ENCODE results near the gene METRNL. TPM values are rescaled to one million over a fixed set of nuclear protein-coding genes. Genes with fewer than 3 reads are reported as not detected.
"Not testable (repeated sequence)": the region's sequence is repeated elsewhere in the genome, so short reads cannot be mapped to it uniquely, and the experiment has no call there.

The METRNL gene, protein sequence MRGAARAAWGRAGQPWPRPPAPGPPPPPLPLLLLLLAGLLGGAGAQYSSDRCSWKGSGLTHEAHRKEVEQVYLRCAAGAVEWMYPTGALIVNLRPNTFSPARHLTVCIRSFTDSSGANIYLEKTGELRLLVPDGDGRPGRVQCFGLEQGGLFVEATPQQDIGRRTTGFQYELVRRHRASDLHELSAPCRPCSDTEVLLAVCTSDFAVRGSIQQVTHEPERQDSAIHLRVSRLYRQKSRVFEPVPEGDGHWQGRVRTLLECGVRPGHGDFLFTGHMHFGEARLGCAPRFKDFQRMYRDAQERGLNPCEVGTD
- total RNA-seq (22.7 TPM), polyA plus RNA-seq (1 to 10 TPM in 1 of 4 donors, under 1 TPM in 3; 0.47 to 3.1 (median 0.74) TPM)

DNA sequence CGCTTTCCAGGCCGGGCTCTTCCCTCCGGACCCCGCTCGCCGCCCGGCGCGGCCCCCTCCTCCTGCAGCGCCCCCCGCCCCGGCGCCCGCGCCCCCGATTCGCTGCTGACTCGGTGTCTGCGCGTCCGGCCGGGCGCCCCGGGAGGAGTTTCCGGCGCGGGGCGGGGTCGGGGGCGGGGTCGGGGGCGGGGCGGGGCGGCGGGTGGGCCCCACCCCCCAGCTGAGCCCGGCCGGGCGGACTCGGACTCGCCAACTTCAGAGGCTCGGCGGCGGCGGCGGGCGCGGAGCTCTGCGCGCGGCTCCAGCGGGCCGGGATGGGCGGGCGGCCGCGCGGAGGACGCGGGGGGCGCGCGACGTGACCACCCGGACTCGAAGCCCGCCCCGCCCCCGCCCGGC lies at the start of gene METRNL:
Gene METRNL, plus strand, starts transcription at position 258 of the 396 bp plus-strand sequence. CDS start 207 bp downstream, outside the sequence.
- DNase-seq, result peak; percentile 39 to 51 (median 49)
- Histone ChIP-seq H3K36me3 (ENCODE audit: control insufficient read depth, insufficient read depth, low read length) (no peaks in the 10 kb centered on the region), H3K27me3 (ENCODE audit: control insufficient read depth, insufficient read depth, low read length) (peaks cover 5% of the 10 kb centered on the region), H3K4me1 (ENCODE audit: control insufficient read depth, insufficient read depth, low read length, poor library complexity, severe bottlenecking) (peaks cover 21% of the 10 kb centered on the region), H3K4me3 (ENCODE audit: low read depth, low read length) (no peak within 1 kb of the TSS), H3K27ac (ENCODE audit: insufficient read depth, low read length, poor library complexity, severe bottlenecking) (no peak within 1 kb of the TSS), H3K9me3 (ENCODE audit: control insufficient read depth in 2 of 2, low read length in 2 of 2) (no peaks in the 10 kb centered on the region)
- Mint-ChIP-seq H3K27me3 (peaks cover 13% of the 10 kb centered on the region), H3K4me3 (peak within 1 kb of the TSS in 2 of 4 donors; percentile 55 to 66), H3K36me3 (no peaks in the 10 kb centered on the region), H3K27ac (no peak within 1 kb of the TSS), H3K4me1 (peaks cover 0 to 38% (median 12%) of the 10 kb centered on the region in 4 donors), H3K9me3 (peaks cover 0 to 2% (median 0%) of the 10 kb centered on the region in 7 donors)
- ATAC-seq (ENCODE audit: low read depth in 2 of 2), result peak; percentile 52 to 61

DNA sequence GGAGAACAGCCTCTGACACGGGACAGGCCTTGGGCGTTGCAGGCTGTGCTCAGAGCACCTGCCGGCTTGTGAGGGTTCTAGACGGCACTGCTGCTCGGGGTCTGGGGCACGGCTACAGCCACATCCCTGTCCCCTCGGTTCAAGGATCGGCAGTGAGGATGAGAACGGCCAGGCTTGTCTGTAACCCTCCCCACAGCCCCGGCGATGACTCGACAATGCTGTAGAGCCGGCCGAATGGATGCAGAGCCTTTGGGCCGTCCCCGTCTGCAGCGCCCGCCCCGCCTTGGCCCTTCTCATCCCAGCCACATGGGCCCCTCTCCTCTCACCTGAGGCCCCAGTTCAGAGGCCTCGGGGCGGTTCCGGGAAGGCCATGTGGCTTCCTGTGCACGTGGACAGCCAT lies 49.0 kb upstream of the METRNL start:
- no peak overlapping the region for H3K4me3 Mint-ChIP-seq
- peaks cover 7% of the 10 kb centered on the region for H3K36me3 ChIP-seq (ENCODE audit: control insufficient read depth, insufficient read depth, low read length)
- no peaks in the 10 kb centered on the region for H3K27me3 Mint-ChIP-seq

DNA sequence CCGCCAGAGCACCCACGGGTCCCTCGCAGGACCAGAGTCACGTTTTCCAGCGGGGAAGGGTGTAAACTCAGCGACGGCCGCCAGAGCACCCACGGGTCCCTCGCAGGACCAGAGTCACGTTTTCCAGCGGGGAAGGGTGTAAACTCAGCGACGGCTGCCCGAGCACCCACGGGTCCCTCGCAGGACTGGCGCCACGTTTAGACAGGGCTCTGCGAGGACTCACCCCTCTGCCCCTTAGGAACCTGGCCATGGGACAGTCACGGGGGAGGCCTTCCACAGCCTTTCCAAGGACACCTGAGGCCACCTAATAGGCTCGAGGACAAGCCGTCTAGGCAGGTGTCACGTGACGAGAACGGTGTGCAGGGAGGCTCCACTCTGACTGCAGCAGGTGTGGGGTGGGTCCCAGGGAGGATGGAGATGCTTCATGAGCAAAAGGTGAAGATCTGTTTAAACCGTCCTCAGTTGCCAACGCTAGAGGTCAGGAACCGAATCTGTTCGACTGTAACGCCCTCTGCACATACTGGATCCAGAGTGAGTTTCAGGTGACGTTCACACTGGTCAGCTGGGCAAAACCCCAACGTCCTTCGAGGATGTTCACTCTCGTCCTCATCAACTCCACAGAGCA lies 48.0 kb upstream of the METRNL start:
- Mint-ChIP-seq H3K9me3 (peaks cover 0 to 1% (median 0%) of the 10 kb centered on the region in 7 donors), H3K27me3 (no peaks in the 10 kb centered on the region), H3K27ac (no peak overlapping the region), H3K4me3 (no peak overlapping the region), H3K4me1 (peaks cover 0 to 13% (median 8%) of the 10 kb centered on the region in 4 donors), H3K36me3 (peaks cover 32% of the 10 kb centered on the region)
- no peak for ATAC-seq (ENCODE audit: low read depth in 2 of 2)
- H3K4me3 ChIP-seq (ENCODE audit: low read depth, low read length), result no peak overlapping the region
- H3K9me3 ChIP-seq (ENCODE audit: control insufficient read depth in 2 of 2, low read length in 2 of 2), result no peaks in the 10 kb centered on the region
- peaks cover 13% of the 10 kb centered on the region for H3K36me3 ChIP-seq (ENCODE audit: control insufficient read depth, insufficient read depth, low read length)
- no peak overlapping the region for H3K27ac ChIP-seq (ENCODE audit: insufficient read depth, low read length, poor library complexity, severe bottlenecking)
- H3K4me1 ChIP-seq (ENCODE audit: control insufficient read depth, insufficient read depth, low read length, poor library complexity, severe bottlenecking), result no peaks in the 10 kb centered on the region
- H3K27me3 ChIP-seq (ENCODE audit: control insufficient read depth, insufficient read depth, low read length), result no peaks in the 10 kb centered on the region
- DNase-seq, result no peak

More for the DNA sequence above, 49.0 kb upstream of the METRNL start:
- H3K27me3 ChIP-seq (ENCODE audit: control insufficient read depth, insufficient read depth, low read length), result no peaks in the 10 kb centered on the region
- H3K4me1 ChIP-seq (ENCODE audit: control insufficient read depth, insufficient read depth, low read length, poor library complexity, severe bottlenecking), result no peaks in the 10 kb centered on the region
- H3K9me3 ChIP-seq (ENCODE audit: control insufficient read depth in 2 of 2, low read length in 2 of 2), result no peaks in the 10 kb centered on the region
- H3K4me3 ChIP-seq (ENCODE audit: low read depth, low read length), result no peak overlapping the region
- H3K9me3 Mint-ChIP-seq, result peaks cover 0 to 1% (median 0%) of the 10 kb centered on the region in 7 donors
- no peak overlapping the region for H3K27ac ChIP-seq (ENCODE audit: insufficient read depth, low read length, poor library complexity, severe bottlenecking)
- H3K4me1 Mint-ChIP-seq, result peaks cover 0 to 22% (median 8%) of the 10 kb centered on the region in 4 donors
- DNase-seq (no peak), ATAC-seq (ENCODE audit: low read depth in 2 of 2) (no peak)
- peaks cover 28% of the 10 kb centered on the region for H3K36me3 Mint-ChIP-seq
- no peak overlapping the region for H3K27ac Mint-ChIP-seq

DNA sequence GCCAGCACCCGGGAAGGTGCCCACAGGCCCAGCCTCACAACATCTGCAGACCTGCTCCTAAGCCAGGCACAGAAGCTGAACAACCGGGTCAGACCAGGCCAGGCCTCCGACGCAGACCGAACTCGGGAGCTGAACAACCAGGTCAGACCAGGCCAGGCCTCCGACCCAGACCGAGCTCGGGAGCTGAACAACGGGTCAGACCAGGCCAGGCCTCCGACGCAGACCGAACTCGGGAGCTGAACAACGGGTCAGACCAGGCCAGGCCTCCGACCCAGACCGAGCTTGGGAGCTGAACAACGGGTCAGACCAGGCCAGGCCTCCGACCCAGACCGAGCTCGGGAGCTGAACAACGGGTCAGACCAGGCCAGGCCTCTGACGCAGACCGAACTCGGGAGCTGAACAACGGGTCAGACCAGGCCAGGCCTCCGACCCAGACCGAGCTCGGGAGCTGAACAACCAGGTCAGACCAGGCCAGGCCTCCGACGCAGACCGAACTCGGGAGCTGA lies 47.4 kb upstream of the METRNL start:
- H3K36me3 ChIP-seq (ENCODE audit: control insufficient read depth, insufficient read depth, low read length), result peaks cover 18% of the 10 kb centered on the region
- not testable (repeated sequence) for H3K9me3 Mint-ChIP-seq; H3K27me3 ChIP-seq (ENCODE audit: control insufficient read depth, insufficient read depth, low read length); H3K4me3 Mint-ChIP-seq; H3K9me3 ChIP-seq (ENCODE audit: control insufficient read depth in 2 of 2, low read length in 2 of 2); H3K27ac Mint-ChIP-seq; H3K4me1 ChIP-seq (ENCODE audit: control insufficient read depth, insufficient read depth, low read length, poor library complexity, severe bottlenecking); H3K4me3 ChIP-seq (ENCODE audit: low read depth, low read length); DNase-seq; H3K27me3 Mint-ChIP-seq; ATAC-seq (ENCODE audit: low read depth in 2 of 2); H3K27ac ChIP-seq (ENCODE audit: insufficient read depth, low read length, poor library complexity, severe bottlenecking)
- Mint-ChIP-seq H3K4me1 (peaks cover 0 to 11% (median 7%) of the 10 kb centered on the region in 4 donors), H3K36me3 (peaks cover 37% of the 10 kb centered on the region)

DNA sequence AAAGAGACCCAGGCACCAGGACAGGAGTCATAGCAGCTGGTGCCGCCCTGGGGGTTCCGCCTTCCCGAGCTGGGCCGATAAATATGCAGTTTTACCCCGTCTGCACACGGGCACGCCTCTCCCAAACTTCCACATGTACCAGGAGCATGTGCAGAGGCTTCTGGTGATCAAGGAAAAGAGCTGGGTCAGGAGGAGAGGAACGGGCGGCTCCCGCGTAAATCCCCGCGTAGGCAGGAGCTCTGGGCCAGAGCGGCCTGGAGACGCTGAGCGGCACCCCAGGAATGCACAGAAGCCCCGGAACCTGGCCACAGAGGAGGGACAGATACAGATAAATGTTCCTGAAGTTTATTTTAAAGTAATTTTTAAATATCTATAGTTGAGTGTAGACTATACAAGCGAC lies 46.6 kb upstream of the METRNL start:
- Mint-ChIP-seq H3K4me1 (peaks cover 1 to 7% (median 5%) of the 10 kb centered on the region in 4 donors), H3K27me3 (no peaks in the 10 kb centered on the region), H3K9me3 (peaks cover 0 to 1% (median 0%) of the 10 kb centered on the region in 7 donors), H3K27ac (no peak overlapping the region), H3K4me3 (no peak overlapping the region), H3K36me3 (peaks cover 37% of the 10 kb centered on the region)
- Histone ChIP-seq H3K27ac (ENCODE audit: insufficient read depth, low read length, poor library complexity, severe bottlenecking) (no peak overlapping the region), H3K36me3 (ENCODE audit: control insufficient read depth, insufficient read depth, low read length) (peaks cover 24% of the 10 kb centered on the region), H3K4me1 (ENCODE audit: control insufficient read depth, insufficient read depth, low read length, poor library complexity, severe bottlenecking) (no peaks in the 10 kb centered on the region), H3K27me3 (ENCODE audit: control insufficient read depth, insufficient read depth, low read length) (no peaks in the 10 kb centered on the region), H3K4me3 (ENCODE audit: low read depth, low read length) (no peak overlapping the region), H3K9me3 (ENCODE audit: control insufficient read depth in 2 of 2, low read length in 2 of 2) (no peaks in the 10 kb centered on the region)
- ATAC-seq (ENCODE audit: low read depth in 2 of 2) (no peak), DNase-seq (no peak)

DNA sequence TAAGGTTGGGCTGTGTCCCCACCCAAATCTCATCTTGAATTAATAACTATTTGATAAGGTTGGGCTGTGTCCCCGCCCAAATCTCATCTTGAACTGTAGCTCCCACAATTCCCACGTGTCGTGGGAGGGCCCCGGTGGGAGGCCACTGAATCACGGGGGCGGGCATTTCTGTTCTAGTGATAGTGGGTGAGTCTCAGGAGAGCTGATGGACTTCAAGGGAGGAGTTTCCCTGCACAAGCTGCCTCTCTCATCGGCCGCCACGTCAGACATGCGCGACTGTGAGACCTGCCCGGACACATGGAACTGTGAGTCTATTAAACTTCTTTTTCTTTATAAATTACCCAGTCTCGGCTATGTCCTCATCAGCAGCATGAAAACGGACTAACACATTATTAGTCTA lies 44.9 kb upstream of the METRNL start:
- no peak overlapping the region for H3K4me3 Mint-ChIP-seq
- ATAC-seq (ENCODE audit: low read depth in 2 of 2) (no peak), DNase-seq (no peak)
- Histone ChIP-seq H3K4me1 (ENCODE audit: control insufficient read depth, insufficient read depth, low read length, poor library complexity, severe bottlenecking) (no peaks in the 10 kb centered on the region), H3K36me3 (ENCODE audit: control insufficient read depth, insufficient read depth, low read length) (peaks cover 26% of the 10 kb centered on the region), H3K9me3 (ENCODE audit: control insufficient read depth in 2 of 2, low read length in 2 of 2) (no peaks in the 10 kb centered on the region), H3K27me3 (ENCODE audit: control insufficient read depth, insufficient read depth, low read length) (no peaks in the 10 kb centered on the region), H3K27ac (ENCODE audit: insufficient read depth, low read length, poor library complexity, severe bottlenecking) (no peak overlapping the region), H3K4me3 (ENCODE audit: low read depth, low read length) (no peak overlapping the region)
- H3K9me3 Mint-ChIP-seq, result peaks cover 0 to 1% (median 0%) of the 10 kb centered on the region in 7 donors
- no peaks in the 10 kb centered on the region for H3K27me3 Mint-ChIP-seq
- H3K36me3 Mint-ChIP-seq, result peaks cover 32% of the 10 kb centered on the region
- H3K27ac Mint-ChIP-seq, result no peak overlapping the region
- peaks cover 0 to 8% (median 4%) of the 10 kb centered on the region in 4 donors for H3K4me1 Mint-ChIP-seq

DNA sequence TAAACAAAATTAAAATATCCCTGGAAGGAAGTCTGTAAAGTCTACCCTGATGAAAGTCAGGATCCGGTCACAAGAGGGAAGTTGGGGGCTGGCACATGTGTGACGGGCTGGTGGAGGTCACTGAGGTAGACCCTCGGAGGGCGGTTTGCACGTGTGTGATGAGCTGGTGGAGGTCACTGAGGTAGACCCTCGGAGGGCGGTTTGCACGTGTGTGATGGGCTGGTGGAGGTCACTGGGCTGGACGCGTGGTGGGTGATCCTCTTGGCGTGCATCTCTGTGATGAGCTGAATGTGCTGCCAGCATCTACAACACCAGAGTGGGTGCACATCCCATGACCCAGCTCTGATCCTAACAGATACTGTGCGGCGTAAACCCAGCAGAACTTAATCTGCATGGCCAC lies 43.7 kb upstream of the METRNL start:
- Histone ChIP-seq H3K36me3 (ENCODE audit: control insufficient read depth, insufficient read depth, low read length) (peaks cover 30% of the 10 kb centered on the region), H3K4me3 (ENCODE audit: low read depth, low read length) (no peak overlapping the region), H3K4me1 (ENCODE audit: control insufficient read depth, insufficient read depth, low read length, poor library complexity, severe bottlenecking) (no peaks in the 10 kb centered on the region), H3K27me3 (ENCODE audit: control insufficient read depth, insufficient read depth, low read length) (no peaks in the 10 kb centered on the region), H3K9me3 (ENCODE audit: control insufficient read depth in 2 of 2, low read length in 2 of 2) (peaks cover under 1 to 3% of the 10 kb centered on the region in 2 experiments), H3K27ac (ENCODE audit: insufficient read depth, low read length, poor library complexity, severe bottlenecking) (no peak overlapping the region)
- peaks cover 32% of the 10 kb centered on the region for H3K36me3 Mint-ChIP-seq
- peaks cover 0 to 6% (median 0%) of the 10 kb centered on the region in 7 donors for H3K9me3 Mint-ChIP-seq
- no peak overlapping the region for H3K4me3 Mint-ChIP-seq
- ATAC-seq (ENCODE audit: low read depth in 2 of 2), result no peak
- DNase-seq, result no peak
- H3K27ac Mint-ChIP-seq, result no peak overlapping the region
- H3K27me3 Mint-ChIP-seq, result no peaks in the 10 kb centered on the region
- H3K4me1 Mint-ChIP-seq, result peaks cover 0 to 8% (median under 1%) of the 10 kb centered on the region in 4 donors
